ENCODE measurements around the gene TEX22.
"Not testable (repeated sequence)": the region's sequence is repeated elsewhere in the genome, so short reads cannot be mapped to it uniquely, and the experiment has no call there.

GRCh38 chr14:105361412-105361811, 36.9 kb upstream of the TEX22 start:
- not testable (repeated sequence) for TF ChIP-seq POLR2AphosphoS5, POLR2A, TAF1, POU2F2 (IDR thresholded peaks at IDR 0.05; ENCODE audit: low read depth, low read length)

Data from GM12891 (cell line).